Measurements from ENCODE around the gene FAM168A. TPM values are rescaled to one million over a fixed set of nuclear protein-coding genes. Genes with fewer than 3 reads are reported as not detected.

FAM168A gene
- total and polyA plus RNA-seq, 4 donors, result 4.8 to 14.6 (median 9.1) TPM

GRCh38 chr11:73389916-73390315, 208.0 kb downstream of the FAM168A start:
- Histone ChIP-seq H3K27me3 (ENCODE audit: control insufficient read depth in 4 of 4, insufficient read depth in 4 of 4, low read length in 3 of 4) (no peaks in the 10 kb centered on the region), H3K4me1 (ENCODE audit: control insufficient read depth in 4 of 4, insufficient read depth in 4 of 4, low read length in 3 of 4) (peaks cover 0 to 3% (median 0%) of the 10 kb centered on the region in 4 donors), H3K27ac (ENCODE audit: low read depth in 1 of 2, low read length in 2 of 2) (no peak overlapping the region), H3K4me3 (ENCODE audit: low read depth in 1 of 3, low read length in 3 of 3) (no peak overlapping the region), H3K9ac (ENCODE audit: low read depth in 1 of 2, low read length in 2 of 2) (no peak overlapping the region), H3K36me3 (ENCODE audit: control insufficient read depth in 4 of 4, insufficient read depth in 3 of 4, low read depth in 1 of 4, low read length in 3 of 4) (no peaks in the 10 kb centered on the region), H3K9me3 (ENCODE audit: control insufficient read depth in 4 of 4, low read length in 3 of 4) (no peaks in the 10 kb centered on the region)
- TF ChIP-seq, protein P1, sequence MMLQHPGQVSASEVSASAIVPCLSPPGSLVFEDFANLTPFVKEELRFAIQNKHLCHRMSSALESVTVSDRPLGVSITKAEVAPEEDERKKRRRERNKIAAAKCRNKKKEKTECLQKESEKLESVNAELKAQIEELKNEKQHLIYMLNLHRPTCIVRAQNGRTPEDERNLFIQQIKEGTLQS (IDR thresholded peaks at IDR 0.05), result no peak
- TF ChIP-seq NR2F2 (IDR thresholded peaks at IDR 0.05) (no peak), HNF4A (conservative IDR thresholded peaks at IDR 0.05) (no peak), SP1 (IDR thresholded peaks at IDR 0.05) (no peak), RAD21 (IDR thresholded peaks at IDR 0.05) (no peak), REST (IDR thresholded peaks at IDR 0.05) (no peak), FOXA2 (IDR thresholded peaks at IDR 0.05) (no peak), EGR1 (IDR thresholded peaks at IDR 0.05; ENCODE audit: low read depth in 2 of 2) (no peak), HNF4G (IDR thresholded peaks at IDR 0.05) (no peak), TAF1 (conservative IDR thresholded peaks at IDR 0.05) (no peak), CTCF (IDR thresholded peaks at IDR 0.05; ENCODE audit: low read depth, low read length, missing input control) (no peak), JUND (IDR thresholded peaks at IDR 0.05) (no peak), YY1 (IDR thresholded peaks at IDR 0.05) (no peak), GABPA (IDR thresholded peaks at IDR 0.05 in 1 of 2, conservative IDR thresholded peaks at IDR 0.05 in 1 of 2) (no peak), FOXA1 (IDR thresholded peaks at IDR 0.05) (no peak), RXRA (IDR thresholded peaks at IDR 0.05) (no peak)
- TF ChIP-seq, protein P2, sequence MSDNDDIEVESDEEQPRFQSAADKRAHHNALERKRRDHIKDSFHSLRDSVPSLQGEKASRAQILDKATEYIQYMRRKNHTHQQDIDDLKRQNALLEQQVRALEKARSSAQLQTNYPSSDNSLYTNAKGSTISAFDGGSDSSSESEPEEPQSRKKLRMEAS (IDR thresholded peaks at IDR 0.05), result no peak
- TF ChIP-seq, protein P3, sequence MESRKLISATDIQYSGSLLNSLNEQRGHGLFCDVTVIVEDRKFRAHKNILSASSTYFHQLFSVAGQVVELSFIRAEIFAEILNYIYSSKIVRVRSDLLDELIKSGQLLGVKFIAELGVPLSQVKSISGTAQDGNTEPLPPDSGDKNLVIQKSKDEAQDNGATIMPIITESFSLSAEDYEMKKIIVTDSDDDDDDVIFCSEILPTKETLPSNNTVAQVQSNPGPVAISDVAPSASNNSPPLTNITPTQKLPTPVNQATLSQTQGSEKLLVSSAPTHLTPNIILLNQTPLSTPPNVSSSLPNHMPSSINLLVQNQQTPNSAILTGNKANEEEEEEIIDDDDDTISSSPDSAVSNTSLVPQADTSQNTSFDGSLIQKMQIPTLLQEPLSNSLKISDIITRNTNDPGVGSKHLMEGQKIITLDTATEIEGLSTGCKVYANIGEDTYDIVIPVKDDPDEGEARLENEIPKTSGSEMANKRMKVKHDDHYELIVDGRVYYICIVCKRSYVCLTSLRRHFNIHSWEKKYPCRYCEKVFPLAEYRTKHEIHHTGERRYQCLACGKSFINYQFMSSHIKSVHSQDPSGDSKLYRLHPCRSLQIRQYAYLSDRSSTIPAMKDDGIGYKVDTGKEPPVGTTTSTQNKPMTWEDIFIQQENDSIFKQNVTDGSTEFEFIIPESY (IDR thresholded peaks at IDR 0.05), result no peak
- 85% methylated on average over 7 of the region's 7 CpGs for WGBS
- no peak for DNase-seq (ENCODE audit: low spot score)

Data from liver (tissue), 9 donors.